Testis (tissue), 2 donors: ENCODE data around the gene AKAP6.

ENCODE experiments used
- POLR2A ChIP-seq: fragments of 450-650 bp; IDR thresholded peaks from one replicate; pipeline ENCODE4 v1.6.1; 2017; ENCODE audit warnings: antibody characterized with exemption, mild to moderate bottlenecking, moderate library complexity
- TF ChIP-seq, protein P1 (sequence below), 3 experiments: fragments of 450-650 bp in 2 of 3; fragments of 200-600 bp in 1 of 3; sonication (generic) in 1 of 3; IDR thresholded peaks; one replicate each; pipeline ENCODE4 v1.5.1; 2016 to 2019; ENCODE audit warnings: antibody characterized with exemption in 3 of 3, mild to moderate bottlenecking in 2 of 3, moderate library complexity in 1 of 3

DNA sequence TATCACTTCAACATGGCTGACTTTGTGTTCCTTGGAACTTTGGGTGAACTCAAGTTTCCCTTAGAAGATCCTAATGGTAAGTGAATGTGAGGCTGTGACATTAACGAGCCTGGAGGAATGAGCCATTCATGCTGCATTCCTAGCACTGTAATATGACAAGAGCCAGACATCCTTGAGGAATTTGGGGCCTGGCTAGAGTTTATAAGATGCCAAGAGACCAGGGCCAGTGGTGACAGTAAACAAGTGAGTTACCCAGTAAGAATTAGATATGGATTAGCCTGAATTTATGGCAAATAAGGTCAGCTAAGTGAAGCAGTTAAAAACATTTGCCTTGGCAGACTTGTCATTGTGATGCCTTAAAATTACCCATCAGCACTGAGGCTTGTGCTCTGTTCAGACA is 232.4 kb downstream of the AKAP6 start:
- TF ChIP-seq, protein P1, sequence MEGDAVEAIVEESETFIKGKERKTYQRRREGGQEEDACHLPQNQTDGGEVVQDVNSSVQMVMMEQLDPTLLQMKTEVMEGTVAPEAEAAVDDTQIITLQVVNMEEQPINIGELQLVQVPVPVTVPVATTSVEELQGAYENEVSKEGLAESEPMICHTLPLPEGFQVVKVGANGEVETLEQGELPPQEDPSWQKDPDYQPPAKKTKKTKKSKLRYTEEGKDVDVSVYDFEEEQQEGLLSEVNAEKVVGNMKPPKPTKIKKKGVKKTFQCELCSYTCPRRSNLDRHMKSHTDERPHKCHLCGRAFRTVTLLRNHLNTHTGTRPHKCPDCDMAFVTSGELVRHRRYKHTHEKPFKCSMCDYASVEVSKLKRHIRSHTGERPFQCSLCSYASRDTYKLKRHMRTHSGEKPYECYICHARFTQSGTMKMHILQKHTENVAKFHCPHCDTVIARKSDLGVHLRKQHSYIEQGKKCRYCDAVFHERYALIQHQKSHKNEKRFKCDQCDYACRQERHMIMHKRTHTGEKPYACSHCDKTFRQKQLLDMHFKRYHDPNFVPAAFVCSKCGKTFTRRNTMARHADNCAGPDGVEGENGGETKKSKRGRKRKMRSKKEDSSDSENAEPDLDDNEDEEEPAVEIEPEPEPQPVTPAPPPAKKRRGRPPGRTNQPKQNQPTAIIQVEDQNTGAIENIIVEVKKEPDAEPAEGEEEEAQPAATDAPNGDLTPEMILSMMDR (IDR thresholded peaks at IDR 0.05) = no peak
- no peak for TF ChIP-seq POLR2A
